Colonic mucosa (tissue), 4 donors: ENCODE results near the gene PRR5. TPM values are rescaled to one million over a fixed set of nuclear protein-coding genes. Genes with fewer than 3 reads are reported as not detected.
A peak's percentile ranks its signal among the peaks of the same experiment; 100 is the strongest.

Experiments used
- DNase-seq: peaks from one replicate; pipeline ENCODE4 v3.0.0-alpha.2; 2020
- H3K27ac ChIP-seq: fragments of 200-600 bp; one replicate; pipeline ENCODE4 v1.8.0; 2021
- H3K27me3 ChIP-seq: fragments of 200-600 bp; one replicate; pipeline ENCODE4 v1.8.0; 2021
- H3K36me3 ChIP-seq: fragments of 200-600 bp; one replicate; pipeline ENCODE4 v1.8.0; 2021
- H3K4me1 ChIP-seq: fragments of 200-600 bp; one replicate; pipeline ENCODE4 v1.8.0; 2021; ENCODE audit warnings: mild to moderate bottlenecking
- H3K4me3 ChIP-seq: fragments of 200-600 bp; one replicate; pipeline ENCODE4 v1.8.0; 2021
- H3K9ac ChIP-seq, 2 donors: one replicate each; pipeline ENCODE4 v1.7.0; 2013; ENCODE audit warnings: control low read depth in 2 of 2, low read depth in 2 of 2, low read length in 2 of 2
- H3K9me3 ChIP-seq: fragments of 200-600 bp; one replicate; pipeline ENCODE4 v1.8.0; 2021
- intact Hi-C: fragments of 100-400 bp; cut with DNase I; formaldehyde crosslinking; loops from one replicate; pipeline ENCODE4 v1.14.1; 2022
- total RNA-seq, 2 donors: library from RNA; stranded (reverse); fragmentation: NEBNext Ultra II Directional in 1 of 2; extraction: Animal tissue kit (Norgen Biotek cat#: 25700) in 1 of 2; gene quantifications; one replicate each; pipeline ENCODE4 v1.2.1, GENCODE V29; 2021
- TF ChIP-seq, protein P1 (sequence below): fragments of 200-600 bp; IDR thresholded peaks from one replicate; pipeline ENCODE4 v1.8.0; 2022; ENCODE audit warnings: antibody characterized with exemption, mild to moderate bottlenecking
- donor health status: healthy.
- donor health status: DM: no; HTN: no; CAD: no.
- donor health status: DM: no; HTN: no; CAD: no.

Gene PRR5
- total RNA-seq, 2 donors from 2014 or later, result 21.2 to 45.8 TPM

- Histone ChIP-seq H3K9me3 (no peaks in the 10 kb centered on the region), H3K27me3 (no peaks in the 10 kb centered on the region), H3K27ac (no peak overlapping the region), H3K4me1 (peaks cover 6% of the 10 kb centered on the region), H3K36me3 (no peaks in the 10 kb centered on the region), H3K9ac (no peak overlapping the region), H3K4me3 (no peak overlapping the region)
- DNase-seq, result peak; percentile 30
- intact Hi-C loops, result no loop called here
- TF ChIP-seq, protein P1, sequence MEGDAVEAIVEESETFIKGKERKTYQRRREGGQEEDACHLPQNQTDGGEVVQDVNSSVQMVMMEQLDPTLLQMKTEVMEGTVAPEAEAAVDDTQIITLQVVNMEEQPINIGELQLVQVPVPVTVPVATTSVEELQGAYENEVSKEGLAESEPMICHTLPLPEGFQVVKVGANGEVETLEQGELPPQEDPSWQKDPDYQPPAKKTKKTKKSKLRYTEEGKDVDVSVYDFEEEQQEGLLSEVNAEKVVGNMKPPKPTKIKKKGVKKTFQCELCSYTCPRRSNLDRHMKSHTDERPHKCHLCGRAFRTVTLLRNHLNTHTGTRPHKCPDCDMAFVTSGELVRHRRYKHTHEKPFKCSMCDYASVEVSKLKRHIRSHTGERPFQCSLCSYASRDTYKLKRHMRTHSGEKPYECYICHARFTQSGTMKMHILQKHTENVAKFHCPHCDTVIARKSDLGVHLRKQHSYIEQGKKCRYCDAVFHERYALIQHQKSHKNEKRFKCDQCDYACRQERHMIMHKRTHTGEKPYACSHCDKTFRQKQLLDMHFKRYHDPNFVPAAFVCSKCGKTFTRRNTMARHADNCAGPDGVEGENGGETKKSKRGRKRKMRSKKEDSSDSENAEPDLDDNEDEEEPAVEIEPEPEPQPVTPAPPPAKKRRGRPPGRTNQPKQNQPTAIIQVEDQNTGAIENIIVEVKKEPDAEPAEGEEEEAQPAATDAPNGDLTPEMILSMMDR, result no peak
These were observed 56.5 kb downstream of the PRR5 start for GRCh38 chr22:44758344-44758973.

DNA sequence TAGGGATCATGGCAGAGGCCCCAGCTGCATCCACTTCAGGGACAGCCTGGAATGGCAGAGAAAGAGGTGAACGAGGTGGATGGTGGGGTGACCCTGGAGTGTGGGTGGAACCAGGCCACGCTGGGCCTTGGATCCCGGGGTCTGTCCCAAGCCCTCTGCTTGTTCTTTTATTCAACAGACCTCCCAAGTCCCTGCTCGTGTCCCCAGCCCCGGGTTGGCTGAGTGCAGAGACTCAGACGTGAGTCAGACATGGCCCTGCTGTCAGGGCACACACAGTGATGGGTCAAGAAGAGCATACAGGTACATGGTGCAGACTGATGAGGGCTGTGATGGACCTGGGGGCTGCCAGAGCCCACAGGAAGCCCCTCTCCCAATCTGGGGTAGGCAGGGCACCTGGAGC is 57.0 kb downstream of the PRR5 start:
- no peak overlapping the region for H3K4me3 ChIP-seq
- intact Hi-C loops, result no loop called here
- no peak overlapping the region for H3K9ac ChIP-seq
- peaks cover 4% of the 10 kb centered on the region for H3K4me1 ChIP-seq
- DNase-seq, result no peak
- H3K27ac ChIP-seq, result no peak overlapping the region
- H3K27me3 ChIP-seq, result no peaks in the 10 kb centered on the region
- H3K9me3 ChIP-seq, result no peaks in the 10 kb centered on the region
- H3K36me3 ChIP-seq, result no peaks in the 10 kb centered on the region
- TF ChIP-seq, protein P1, result no peak

GRCh38 chr22:44759430-44760310 is 57.7 kb downstream of the PRR5 start:
- Histone ChIP-seq H3K9ac (peak overlapping the region in 1 of 2 donors; percentile 9), H3K4me1 (peaks cover 4% of the 10 kb centered on the region), H3K4me3 (no peak overlapping the region), H3K27me3 (no peaks in the 10 kb centered on the region), H3K27ac (no peak overlapping the region), H3K9me3 (no peaks in the 10 kb centered on the region), H3K36me3 (no peaks in the 10 kb centered on the region)
- TF ChIP-seq, protein P1, result no peak
- intact Hi-C loops, result no loop called here
- DNase-seq, result no peak

DNA sequence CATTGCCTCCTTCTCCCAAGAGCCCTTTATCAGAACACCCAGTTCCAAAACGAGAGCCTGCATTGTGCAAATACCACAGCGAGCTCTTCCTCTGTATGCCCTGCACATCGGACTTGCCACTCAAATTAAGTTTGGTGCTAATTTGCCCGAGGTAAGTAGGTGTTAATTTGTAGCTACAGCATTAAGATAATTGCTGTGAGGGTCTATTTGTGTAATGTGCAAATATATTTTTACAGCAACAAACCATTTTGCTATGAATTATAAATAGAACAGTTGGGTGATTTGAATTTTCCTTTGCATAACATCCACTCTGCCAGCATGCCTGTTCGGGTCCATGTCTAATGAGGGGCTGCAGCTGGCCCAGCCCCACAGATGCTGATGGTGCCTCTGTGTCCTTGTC is 58.5 kb downstream of the PRR5 start:
- intact Hi-C loops, result no loop called here
- H3K4me1 ChIP-seq, result peaks cover 4% of the 10 kb centered on the region
- no peaks in the 10 kb centered on the region for H3K36me3 ChIP-seq
- TF ChIP-seq, protein P1, result no peak
- no peaks in the 10 kb centered on the region for H3K9me3 ChIP-seq
- no peak overlapping the region for H3K9ac ChIP-seq
- no peak overlapping the region for H3K4me3 ChIP-seq
- no peaks in the 10 kb centered on the region for H3K27me3 ChIP-seq
- no peak overlapping the region for H3K27ac ChIP-seq
- no peak for DNase-seq

- Histone ChIP-seq H3K9ac (no peak overlapping the region), H3K9me3 (no peaks in the 10 kb centered on the region), H3K4me1 (peaks cover 4% of the 10 kb centered on the region), H3K27ac (no peak overlapping the region), H3K4me3 (no peak overlapping the region), H3K36me3 (no peaks in the 10 kb centered on the region), H3K27me3 (no peaks in the 10 kb centered on the region)
- DNase-seq, result no peak
- intact Hi-C loops, result no loop called here
- TF ChIP-seq, protein P1, result no peak
These were observed 59.0 kb downstream of the PRR5 start for GRCh38 chr22:44761025-44761424.
